Neural progenitor cell (in vitro differentiated cells): ENCODE results near the gene CCDC51. TPM values are rescaled to one million over a fixed set of nuclear protein-coding genes. Genes with fewer than 3 reads are reported as not detected.

Experiments used
- DNase-seq: peaks from one replicate; pipeline ENCODE4 v3.0.0-alpha.2; 2016; ENCODE audit warnings: low spot score
- H2AFZ ChIP-seq: fragments of 200-600 bp; sonication (generic); replicated peaks from 2 replicates; pipeline ENCODE4 v1.6.1; 2016; ENCODE audit warnings: antibody characterized with exemption
- H3F3A ChIP-seq: fragments of 200-600 bp; sonication (generic); 2 replicates; pipeline ENCODE4 v1.6.1; 2016; ENCODE audit warnings: antibody characterized with exemption, low read depth
- H3K27ac ChIP-seq: fragments of 200-600 bp; sonication (generic); 2 replicates; pipeline ENCODE4 v1.5.1; 2016; ENCODE audit warnings: mild to moderate bottlenecking
- H3K27me3 ChIP-seq: fragments of 200-600 bp; sonication (generic); 2 replicates; pipeline ENCODE4 v1.6.1; 2016; ENCODE audit warnings: mild to moderate bottlenecking, moderate library complexity
- H3K36me3 ChIP-seq: fragments of 200-600 bp; sonication (generic); 2 replicates; pipeline ENCODE4 v1.5.1; 2016
- H3K4me1 ChIP-seq: fragments of 200-600 bp; sonication (generic); 2 replicates; pipeline ENCODE4 v1.6.1; 2016; ENCODE audit warnings: mixed run types
- H3K4me2 ChIP-seq: fragments of 200-600 bp; sonication (generic); 2 replicates; pipeline ENCODE4 v1.6.1; 2016
- H3K4me3 ChIP-seq: fragments of 200-600 bp; sonication (generic); 2 replicates; pipeline ENCODE4 v1.5.1; 2016
- H3K79me2 ChIP-seq: fragments of 200-600 bp; sonication (generic); 2 replicates; pipeline ENCODE4 v1.6.1; 2016; ENCODE audit warnings: low read depth
- H3K9ac ChIP-seq: fragments of 200-600 bp; sonication (generic); 2 replicates; pipeline ENCODE4 v1.6.1; 2016
- H3K9me3 ChIP-seq: fragments of 200-600 bp; sonication (generic); 2 replicates; pipeline ENCODE4 v1.5.1; 2016; ENCODE audit warnings: low read depth
- H4K20me1 ChIP-seq: fragments of 200-600 bp; sonication (generic); 2 replicates; pipeline ENCODE4 v1.6.1; 2016; ENCODE audit warnings: low read depth
- H3K27ac Mint-ChIP-seq: 3 replicates; pipeline ENCODE4 v1.8.0; 2021; ENCODE audit warnings: mixed read lengths
- H3K27me3 Mint-ChIP-seq: 2 replicates; pipeline ENCODE4 v1.8.0; 2022; ENCODE audit warnings: low read depth, mild to moderate bottlenecking, inconsistent platforms, moderate library complexity, mixed read lengths; ENCODE audit not compliant: insufficient read depth
- H3K36me3 Mint-ChIP-seq: 3 replicates; pipeline ENCODE4 v1.8.0; 2021; ENCODE audit warnings: mixed read lengths
- H3K4me1 Mint-ChIP-seq: 3 replicates; pipeline ENCODE4 v1.8.0; 2021; ENCODE audit warnings: mixed read lengths
- H3K4me3 Mint-ChIP-seq: 3 replicates; pipeline ENCODE4 v1.8.0; 2021; ENCODE audit warnings: mild to moderate bottlenecking, moderate library complexity, mixed read lengths
- H3K9me3 Mint-ChIP-seq: 3 replicates; pipeline ENCODE4 v1.8.0; 2020; ENCODE audit warnings: mixed read lengths
- EZH2 ChIP-seq: fragments of 200-600 bp; sonication (generic); IDR thresholded peaks from 2 replicates; pipeline ENCODE4 v1.6.1; 2017; ENCODE audit warnings: antibody characterized with exemption, mild to moderate bottlenecking, moderate library complexity
- EZH2phosphoT487 ChIP-seq: fragments of 200-600 bp; sonication (generic); IDR thresholded peaks from 2 replicates; pipeline ENCODE4 v1.6.1; 2017; ENCODE audit warnings: antibody characterized with exemption
- total RNA-seq: library from RNA; depleted of rRNA; stranded (reverse); fragments of >200 nt; gene quantifications from 2 replicates; pipeline ENCODE4 v1.2.3, GENCODE V29; 2015; ENCODE audit warnings: low replicate concordance
- TF ChIP-seq, protein P1 (sequence below): fragments of 200-600 bp; sonication (generic); IDR thresholded peaks from 2 replicates; pipeline ENCODE4 v1.5.1; 2017; ENCODE audit warnings: antibody characterized with exemption, mild to moderate bottlenecking

CCDC51 gene
- total RNA-seq, 1 donor from 2014 or later, result 13.9 TPM

DNA sequence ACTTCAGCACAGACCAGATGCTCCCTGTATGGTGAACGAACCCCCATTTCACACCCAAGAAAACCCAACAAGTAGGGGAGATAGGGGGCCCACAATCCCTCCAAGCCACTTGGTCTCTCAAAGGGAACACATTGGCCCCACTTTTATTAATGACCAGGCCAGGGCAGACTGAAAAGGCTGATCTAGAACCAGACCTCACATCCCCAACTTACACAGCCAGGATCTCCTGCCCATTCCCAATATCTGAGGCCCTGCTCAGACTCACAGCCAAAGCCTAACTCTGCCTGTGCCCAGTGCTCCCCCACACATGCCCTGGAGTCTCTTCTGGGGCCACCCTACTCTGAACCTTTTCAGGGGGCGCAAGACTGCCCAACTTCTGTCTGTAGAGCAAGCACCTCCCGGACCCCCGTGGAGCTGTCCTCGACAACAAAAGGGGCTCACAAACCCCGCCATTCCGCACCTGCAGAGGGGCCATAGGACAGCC, 11.8 kb downstream of the CCDC51 start:
- Histone ChIP-seq H3K27ac (no peak overlapping the region), H3K27me3 (no peaks in the 10 kb centered on the region), H3K9ac (peak overlapping the region; percentile 91), H3K4me2 (peak overlapping the region; percentile 97), H3K79me2 (peaks cover 75% of the 10 kb centered on the region), H3K9me3 (no peaks in the 10 kb centered on the region), H3K4me1 (peaks cover 33% of the 10 kb centered on the region), H4K20me1 (peaks cover 55% of the 10 kb centered on the region), H3K36me3 (no peaks in the 10 kb centered on the region), H3F3A (peaks cover 32% of the 10 kb centered on the region), H2AFZ (no peak overlapping the region), H3K4me3 (peak overlapping the region; percentile 97)
- Mint-ChIP-seq H3K4me1 (peaks cover 44% of the 10 kb centered on the region), H3K27me3 (no peaks in the 10 kb centered on the region), H3K9me3 (no peaks in the 10 kb centered on the region), H3K27ac (peak overlapping the region; percentile 74), H3K36me3 (peaks cover 6% of the 10 kb centered on the region), H3K4me3 (peak overlapping the region; percentile 91)
- DNase-seq, result peak; percentile 77
- TF ChIP-seq EZH2phosphoT487 (no peak), EZH2 (no peak)
- TF ChIP-seq, protein P1, sequence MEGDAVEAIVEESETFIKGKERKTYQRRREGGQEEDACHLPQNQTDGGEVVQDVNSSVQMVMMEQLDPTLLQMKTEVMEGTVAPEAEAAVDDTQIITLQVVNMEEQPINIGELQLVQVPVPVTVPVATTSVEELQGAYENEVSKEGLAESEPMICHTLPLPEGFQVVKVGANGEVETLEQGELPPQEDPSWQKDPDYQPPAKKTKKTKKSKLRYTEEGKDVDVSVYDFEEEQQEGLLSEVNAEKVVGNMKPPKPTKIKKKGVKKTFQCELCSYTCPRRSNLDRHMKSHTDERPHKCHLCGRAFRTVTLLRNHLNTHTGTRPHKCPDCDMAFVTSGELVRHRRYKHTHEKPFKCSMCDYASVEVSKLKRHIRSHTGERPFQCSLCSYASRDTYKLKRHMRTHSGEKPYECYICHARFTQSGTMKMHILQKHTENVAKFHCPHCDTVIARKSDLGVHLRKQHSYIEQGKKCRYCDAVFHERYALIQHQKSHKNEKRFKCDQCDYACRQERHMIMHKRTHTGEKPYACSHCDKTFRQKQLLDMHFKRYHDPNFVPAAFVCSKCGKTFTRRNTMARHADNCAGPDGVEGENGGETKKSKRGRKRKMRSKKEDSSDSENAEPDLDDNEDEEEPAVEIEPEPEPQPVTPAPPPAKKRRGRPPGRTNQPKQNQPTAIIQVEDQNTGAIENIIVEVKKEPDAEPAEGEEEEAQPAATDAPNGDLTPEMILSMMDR, result no peak

DNA sequence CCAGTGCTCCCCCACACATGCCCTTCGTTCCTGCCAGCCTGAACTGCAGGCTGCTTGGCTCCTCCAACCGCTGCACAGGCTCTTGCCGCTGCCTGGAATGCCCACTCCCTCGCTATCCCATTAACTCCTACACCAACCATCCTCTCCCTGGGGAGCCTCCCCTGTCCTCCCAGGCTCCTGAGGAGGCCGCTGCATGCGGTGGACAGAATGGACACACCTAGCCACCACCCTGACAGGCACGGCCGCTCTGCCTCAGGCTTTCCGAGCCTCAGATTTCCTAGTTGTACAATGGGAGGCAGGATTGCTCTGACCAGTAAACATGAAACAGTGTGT, 12.3 kb downstream of the CCDC51 start:
- peaks cover 27% of the 10 kb centered on the region for H3F3A ChIP-seq
- peaks cover 80% of the 10 kb centered on the region for H3K79me2 ChIP-seq
- no peak overlapping the region for H3K27ac ChIP-seq
- Mint-ChIP-seq H3K27me3 (no peaks in the 10 kb centered on the region), H3K9me3 (no peaks in the 10 kb centered on the region), H3K4me1 (peaks cover 44% of the 10 kb centered on the region), H3K27ac (no peak overlapping the region), H3K36me3 (peaks cover 10% of the 10 kb centered on the region), H3K4me3 (peak overlapping the region; percentile 91)
- no peak overlapping the region for H2AFZ ChIP-seq
- H3K4me1 ChIP-seq, result peaks cover 28% of the 10 kb centered on the region
- no peaks in the 10 kb centered on the region for H3K27me3 ChIP-seq
- H3K9me3 ChIP-seq, result no peaks in the 10 kb centered on the region
- peak overlapping the region; percentile 97 for H3K4me3 ChIP-seq
- H4K20me1 ChIP-seq, result peaks cover 60% of the 10 kb centered on the region
- H3K9ac ChIP-seq, result peak overlapping the region; percentile 91
- H3K36me3 ChIP-seq, result no peaks in the 10 kb centered on the region
- no peak for DNase-seq
- TF ChIP-seq, protein P1, result no peak
- TF ChIP-seq EZH2phosphoT487, result no peak
- peak overlapping the region; percentile 97 for H3K4me2 ChIP-seq

DNA sequence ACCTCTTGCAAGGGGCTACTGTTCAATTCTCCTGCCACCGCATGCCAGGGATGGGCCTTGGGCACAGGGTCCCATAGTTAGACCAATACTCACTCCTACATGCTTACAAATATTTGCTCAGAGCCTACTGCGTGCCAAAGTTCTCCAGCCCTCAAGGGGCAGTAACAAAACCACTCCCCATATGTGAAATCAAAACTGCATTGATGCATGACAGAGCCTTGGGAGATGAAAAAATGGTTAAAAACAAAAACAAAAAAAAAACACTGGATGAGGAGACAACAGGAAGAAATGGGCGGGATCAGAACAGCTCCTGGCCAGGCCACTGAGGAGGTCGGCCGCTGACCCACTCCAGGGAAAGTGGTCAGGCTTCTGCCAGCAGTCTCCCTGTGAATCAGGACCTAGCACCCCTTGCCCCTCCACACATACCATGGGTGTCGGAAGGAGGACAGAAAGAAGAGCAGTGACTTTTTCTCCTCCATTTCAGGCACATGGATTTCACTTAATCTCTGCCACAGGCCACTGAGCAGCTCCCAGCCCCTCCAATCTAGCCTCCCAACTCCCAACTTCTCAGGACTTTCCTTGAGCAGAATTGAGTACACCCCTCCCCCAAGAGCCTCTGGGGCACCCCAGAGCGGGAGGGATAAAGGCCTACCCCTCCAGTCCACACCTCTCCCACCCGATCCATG, 12.8 kb downstream of the CCDC51 start:
- no peak overlapping the region for H2AFZ ChIP-seq
- no peaks in the 10 kb centered on the region for H3K9me3 Mint-ChIP-seq
- peaks cover 10% of the 10 kb centered on the region for H3K36me3 Mint-ChIP-seq
- no peaks in the 10 kb centered on the region for H3K9me3 ChIP-seq
- DNase-seq, result no peak
- peak overlapping the region; percentile 91 for H3K4me3 Mint-ChIP-seq
- TF ChIP-seq EZH2 (no peak), EZH2phosphoT487 (no peak)
- TF ChIP-seq, protein P1, result no peak
- peak overlapping the region; percentile 10 for H3K27ac Mint-ChIP-seq
- peaks cover 22% of the 10 kb centered on the region for H3F3A ChIP-seq
- peaks cover 65% of the 10 kb centered on the region for H4K20me1 ChIP-seq
- H3K79me2 ChIP-seq, result peaks cover 85% of the 10 kb centered on the region
- H3K27me3 Mint-ChIP-seq, result no peaks in the 10 kb centered on the region
- no peak overlapping the region for H3K27ac ChIP-seq
- peak overlapping the region; percentile 97 for H3K4me2 ChIP-seq
- H3K27me3 ChIP-seq, result no peaks in the 10 kb centered on the region
- H3K4me3 ChIP-seq, result peak overlapping the region; percentile 97
- peak overlapping the region; percentile 91 for H3K9ac ChIP-seq
- H3K4me1 Mint-ChIP-seq, result peaks cover 44% of the 10 kb centered on the region
- no peaks in the 10 kb centered on the region for H3K36me3 ChIP-seq
- peaks cover 25% of the 10 kb centered on the region for H3K4me1 ChIP-seq
